CD4-positive, alpha-beta T cell treated with Interleukin-6 at 100 ng/mL for 8 hours (primary cell): ENCODE results near the gene RNF208.
A peak's percentile ranks its signal among the peaks of the same experiment; 100 is the strongest.

Experiments used
- DNase-seq: peaks from one replicate; pipeline ENCODE4 v3.0.0-alpha.2; 2020; ENCODE audit warnings: mixed read lengths, low spot score

Gene RNF208

GRCh38 chr9:137227853-137228505 is 5.9 kb upstream of the RNF208 start:
- DNase-seq, result no peak

- peak; percentile 78 for DNase-seq
Measured at GRCh38 chr9:137227054-137227852, 5.2 kb upstream of the RNF208 start, which contains the start of gene RNF224. TSS of gene RNF224 (plus strand) at chr9:137227502. CDS start at chr9:137228336, 834 bp downstream.

GRCh38 chr9:137226338-137227053 is 4.5 kb upstream of the RNF208 start:
- DNase-seq, result no peak

- no peak for DNase-seq
Measured at GRCh38 chr9:137225699-137226331, 3.8 kb upstream of the RNF208 start.

GRCh38 chr9:137224830-137225694 is 3.0 kb upstream of the RNF208 start, which contains the start of gene CYSRT1:
TSS of gene CYSRT1 (plus strand) at chr9:137225174. CDS start at chr9:137225622, 448 bp downstream.
- DNase-seq, result no peak

- peak; percentile 99 for DNase-seq
Measured at GRCh38 chr9:137223078-137223970, 1.3 kb upstream of the RNF208 start.

GRCh38 chr9:137221506-137222111 is 431 bp downstream of the RNF208 start:
- DNase-seq, result no peak

- DNase-seq, result no peak
Measured at GRCh38 chr9:137221095-137221505, 940 bp downstream of the RNF208 start.

GRCh38 chr9:137220317-137221094 is 1.5 kb downstream of the RNF208 start:
- DNase-seq, result no peak

- no peak for DNase-seq
Measured at GRCh38 chr9:137219757-137220316, 2.2 kb downstream of the RNF208 start.

- no peak for DNase-seq
Measured at GRCh38 chr9:137218754-137219271, 3.2 kb downstream of the RNF208 start.

GRCh38 chr9:137218212-137218753 is 3.8 kb downstream of the RNF208 start:
- DNase-seq, result no peak

- DNase-seq, result no peak
Measured at GRCh38 chr9:137217276-137218211, 4.5 kb downstream of the RNF208 start.

GRCh38 chr9:137216188-137216965 is 5.7 kb downstream of the RNF208 start:
- no peak for DNase-seq

GRCh38 chr9:137215196-137215986 is 6.6 kb downstream of the RNF208 start:
- DNase-seq, result no peak
